HepG2 (cell line): Measurements from ENCODE around the gene POMP. TPM values are rescaled to one million over a fixed set of nuclear protein-coding genes. Genes with fewer than 3 reads are reported as not detected.

Experiments used
- ATAC-seq: fragments of 200-7000 bp; cut with Tn5 transposase; 3 replicates; pipeline ENCODE4 v1.9.1; 2020; ENCODE audit warnings: mild to moderate bottlenecking, moderate library complexity
- BruUV-seq: library from RNA; stranded (reverse); fragments of 400-500 nt; replicated peaks from 2 replicates; lab custom pipeline; 2021; lab: Mats Ljungman, UMichigan
- CTCF ChIA-PET: fragments of 300-600 bp; formaldehyde crosslinking; extraction: SDS; loops from one replicate; lab custom pipeline; 2021; ENCODE audit warnings: low total read pairs, inconsistent platforms, low intra/inter-chr PET ratio; lab: Yijun Ruan, JAX
- POLR2A ChIA-PET: fragments of 350-600 bp; sonication (Branson Sonifier 250); formaldehyde crosslinking; loops from one replicate; lab custom pipeline; 2020; ENCODE audit warnings: antibody characterized with exemption, inconsistent platforms; lab: Yijun Ruan, JAX
- DNase-seq: peaks from one replicate; pipeline ENCODE4 v3.0.0-alpha.2; 2015; ENCODE audit warnings: low spot score
- FAIRE-seq: peaks from 3 replicates; lab custom pipeline; 2011; peaks lifted over from hg19 to GRCh38; lab: Jason Lieb, UNC
- H2AFZ ChIP-seq: one replicate; pipeline ENCODE4 v1.6.1; 2011; ENCODE audit warnings: low read length, inconsistent platforms
- H3K27ac ChIP-seq: fragments of 300-600 bp; 3 replicates; pipeline ENCODE4 v1.8.0; 2011; ENCODE audit warnings: mixed run types, mild to moderate bottlenecking, mixed read lengths, low read length, inconsistent platforms; ENCODE audit not compliant: insufficient read depth; ENCODE audit errors: extremely low read length
- H3K27me3 ChIP-seq, 2 experiments: fragments of 200-600 bp in 1 of 2; 2 replicates in 1 of 2; 3 replicates in 1 of 2; pipeline versions ENCODE4 v1.6.0 to v1.8.0; 2011; ENCODE audit warnings: low read length in 2 of 2, mild to moderate bottlenecking in 2 of 2, moderate library complexity in 2 of 2, inconsistent platforms in 1 of 2; ENCODE audit not compliant: insufficient read depth in 2 of 2, control insufficient read depth in 1 of 2
- H3K36me3 ChIP-seq, 2 experiments: fragments of 200-600 bp in 1 of 2; replicated peaks in 1 of 2; 2 replicates in 1 of 2; 3 replicates in 1 of 2; pipeline versions ENCODE4 v1.5.1 to v1.8.0; 2011; ENCODE audit warnings: low read length in 2 of 2, inconsistent platforms in 1 of 2; ENCODE audit not compliant: insufficient read depth in 2 of 2, control insufficient read depth in 1 of 2
- H3K4me1 ChIP-seq: 2 replicates; pipeline ENCODE4 v1.5.1; 2012; ENCODE audit warnings: low read length, inconsistent platforms; ENCODE audit not compliant: insufficient read depth
- H3K4me2 ChIP-seq: 2 replicates; pipeline ENCODE4 v1.6.0; 2011; ENCODE audit warnings: low read depth, low read length, inconsistent platforms
- H3K4me3 ChIP-seq, 3 experiments: fragments of 200-600 bp in 1 of 3; sonication (generic), shearing (Covaris generic) in 1 of 3; replicated peaks in 1 of 3; 2 replicates each; pipeline ENCODE4 v1.5.1; 2011 to 2016; ENCODE audit warnings: low read length in 3 of 3, inconsistent platforms in 2 of 3, low read depth in 2 of 3, mild to moderate bottlenecking in 2 of 3, control low read depth in 1 of 3, mixed read lengths in 1 of 3; ENCODE audit not compliant: insufficient read depth in 1 of 3
- H3K79me2 ChIP-seq: one replicate; pipeline ENCODE4 v1.6.1; 2011; ENCODE audit warnings: low read length, inconsistent platforms; ENCODE audit not compliant: insufficient read depth
- H3K9ac ChIP-seq: 2 replicates; pipeline ENCODE4 v1.6.0; 2011; ENCODE audit warnings: mild to moderate bottlenecking, low read depth, low read length, inconsistent platforms; ENCODE audit not compliant: insufficient read depth
- H3K9me3 ChIP-seq: 2 replicates; pipeline ENCODE4 v1.5.1; 2012; ENCODE audit warnings: mild to moderate bottlenecking, low read length
- H4K20me1 ChIP-seq: 2 replicates; pipeline ENCODE4 v1.6.0; 2011; ENCODE audit warnings: inconsistent platforms, mild to moderate bottlenecking, low read length, moderate library complexity; ENCODE audit not compliant: insufficient read depth
- CCAR2 ChIP-seq: fragments of 200-400 bp; formaldehyde crosslinking; optimal IDR thresholded peaks from 2 replicates; pipeline ENCODE3; 2018; ENCODE audit warnings: low read depth, mild to moderate bottlenecking, low read length, moderate library complexity
- MIXL1 ChIP-seq: IDR thresholded peaks from 2 replicates; pipeline ENCODE4 v1.6.1; 2016
- NFE2L2 ChIP-seq: fragments of 150-350 bp; IDR thresholded peaks from 2 replicates; pipeline ENCODE4 v1.6.1; 2014; ENCODE audit warnings: low read length
- WIZ ChIP-seq: sonication (generic); formaldehyde crosslinking; IDR thresholded peaks from 2 replicates; pipeline ENCODE4 v1.5.1; 2020; ENCODE audit warnings: mild to moderate bottlenecking, missing genetic modification reagents
- ZC3H4 ChIP-seq: sonication (generic); formaldehyde crosslinking; IDR thresholded peaks from 2 replicates; pipeline ENCODE4 v1.4.0; 2020; ENCODE audit warnings: missing genetic modification reagents, borderline replicate concordance
- ZNF496 ChIP-seq: sonication (generic); formaldehyde crosslinking; IDR thresholded peaks from 2 replicates; pipeline ENCODE4 v1.8.1; 2023; ENCODE audit warnings: mild to moderate bottlenecking, moderate library complexity, missing genetic modification reagents; ENCODE audit not compliant: insufficient replicate concordance
- ZNF570 ChIP-seq: sonication (generic); formaldehyde crosslinking; IDR thresholded peaks from 2 replicates; pipeline ENCODE4 v1.4.0; 2020; ENCODE audit warnings: mild to moderate bottlenecking, missing genetic modification reagents, borderline replicate concordance
- ZNF615 ChIP-seq: sonication (generic); formaldehyde crosslinking; IDR thresholded peaks from 2 replicates; pipeline ENCODE4 v1.5.0; 2020; ENCODE audit warnings: mild to moderate bottlenecking, missing genetic modification reagents, borderline replicate concordance
- ZNF709 ChIP-seq: sonication (generic); formaldehyde crosslinking; IDR thresholded peaks from 2 replicates; pipeline ENCODE4 v1.5.0; 2020; ENCODE audit warnings: mild to moderate bottlenecking, missing genetic modification reagents
- WGBS: methylation state at CpG from one replicate; pipeline ENCODE4 v1.1.6; 2017; ENCODE audit warnings: low lambda C conversion rate; 5-methylcytosine and 5-hydroxymethylcytosine counted together
- in situ Hi-C: cut with HindIII; loops from 2 replicates; pipeline ENCODE4 v1.10.0; 2017; ENCODE audit warnings: low pct_unique_long_range_greater_than_20kb; ENCODE audit not compliant: extremely low pct_ligation_motif_present
- intact Hi-C: fragments of 100-400 bp; cut with micrococcal nuclease; formaldehyde crosslinking; loops from one replicate; pipeline ENCODE4 v1.10.0; 2022; ENCODE audit not compliant: unreplicated experiment
- polyA plus RNA-seq, 8 experiments: library from polyadenylated mRNA; depleted of rRNA in 3 of 8; stranded (reverse) in 7 of 8; unstranded in 1 of 8; fragments of >200 nt; fragmentation: Illumina TruSeq in 4 of 8; extraction: Trizol in 4 of 8; gene quantifications; 2 replicates each; pipeline versions ENCODE4 v1.2.1 to v1.2.3, GENCODE V29; 2011 to 2016; ENCODE audit warnings: low read depth in 4 of 8, missing spikeins in 1 of 8, mixed read lengths in 1 of 8; ENCODE audit not compliant: insufficient read depth in 1 of 8
- total RNA-seq, 5 experiments: library from RNA; depleted of rRNA; stranded (reverse); fragments of >200 nt; fragmentation: Illumina TruSeq; extraction: Trizol; gene quantifications; 2 replicates each; pipeline ENCODE4 v1.2.3, GENCODE V29; 2016; ENCODE audit warnings: low read depth in 1 of 5
- TF ChIP-seq, protein P1 (sequence below): sonication (generic); formaldehyde crosslinking; IDR thresholded peaks from 2 replicates; pipeline ENCODE4 v1.5.0; 2020; ENCODE audit warnings: missing genetic modification reagents

Gene POMP
- total and polyA plus RNA-seq, 2 of the 13 experiments (the other 11 are each of a cell fraction or from before 2014, with no cell fraction given), result 30.6 to 118 TPM

DNA sequence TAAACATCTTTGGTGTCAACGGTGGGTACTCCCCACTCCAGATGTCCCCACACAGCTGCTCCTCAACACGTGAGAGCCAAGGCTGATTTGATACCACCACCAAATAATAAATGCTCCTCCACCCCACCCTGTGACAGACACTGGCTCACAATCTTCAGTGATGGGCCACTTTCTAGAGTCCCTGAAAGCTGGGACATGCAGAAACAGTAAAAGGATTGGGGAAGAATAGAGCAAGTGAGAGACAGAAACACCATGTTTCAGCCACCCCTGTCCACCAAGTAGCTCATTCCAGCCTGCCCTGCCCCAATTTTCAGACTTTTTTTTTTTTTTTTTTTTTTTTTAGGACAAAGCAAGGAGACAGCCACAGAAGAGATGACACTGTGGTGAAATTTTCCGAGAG lies 58.2 kb downstream of the POMP start:
- DNase-seq, result no peak
- 2% methylated on average over 3 of the region's 3 CpGs for WGBS
- Histone ChIP-seq H3K27ac (no peak overlapping the region), H3K9ac (no peak overlapping the region), H3K9me3 (no peaks in the 10 kb centered on the region), H3K4me1 (no peaks in the 10 kb centered on the region), H3K4me2 (no peak overlapping the region), H3K4me3 (no peak overlapping the region), H3K36me3 (no peaks in the 10 kb centered on the region), H2AFZ (no peak overlapping the region), H4K20me1 (no peaks in the 10 kb centered on the region), H3K27me3 (0 out of 5 replicates have a peak, but pooled peaks cover 0 to 2% of the 10 kb centered on the region in 2 experiments), H3K79me2 (no peaks in the 10 kb centered on the region)
- BruUV-seq, result no TSS peak
- CTCF ChIA-PET, result no interaction called here
- ATAC-seq, result no peak
- intact Hi-C loops, result no loop called here
- no peak for FAIRE-seq
- in situ Hi-C loops, result no loop called here
- POLR2A ChIA-PET, result no interaction called here
- no peak for TF ChIP-seq NFE2L2

DNA sequence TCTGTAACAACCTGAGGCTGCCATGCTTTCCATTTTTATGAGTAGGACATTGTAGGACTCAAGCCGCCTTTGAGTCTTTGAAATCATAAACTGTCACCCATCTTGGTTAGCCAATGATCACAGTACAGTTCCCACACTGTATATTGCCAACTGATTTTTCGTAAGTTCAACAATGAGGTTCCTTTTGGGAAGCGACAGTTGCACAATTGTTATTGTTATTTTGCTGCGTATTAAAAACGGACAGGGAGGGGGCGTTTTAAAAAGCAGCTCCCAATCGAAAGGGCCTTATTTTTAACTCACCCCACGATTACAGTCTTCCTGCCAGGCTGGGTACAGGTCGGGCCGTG lies 59.2 kb downstream of the POMP start:
- Histone ChIP-seq H3K4me3 (no peak overlapping the region), H2AFZ (no peak overlapping the region), H3K79me2 (no peaks in the 10 kb centered on the region), H3K4me2 (no peak overlapping the region), H3K4me1 (no peaks in the 10 kb centered on the region), H3K27me3 (0 out of 5 replicates have a peak, but pooled peaks cover 0 to 2% of the 10 kb centered on the region in 2 experiments), H3K9ac (no peak overlapping the region), H4K20me1 (no peaks in the 10 kb centered on the region), H3K27ac (no peak overlapping the region), H3K36me3 (no peaks in the 10 kb centered on the region), H3K9me3 (no peaks in the 10 kb centered on the region)
- FAIRE-seq (no peak), ATAC-seq (no peak), DNase-seq (no peak)
- POLR2A ChIA-PET, result no interaction called here
- in situ Hi-C loops (no loop called here), intact Hi-C loops (no loop called here)
- CTCF ChIA-PET, result no interaction called here
- 34% methylated on average over 10 of the region's 10 CpGs for WGBS
- TF ChIP-seq ZNF570 (no peak), ZNF496 (no peak), ZNF709 (CRISPR knock-in tag) (no peak), ZC3H4 (CRISPR knock-in tag) (no peak), ZNF615 (no peak), MIXL1 (CRISPR knock-in tag) (no peak), CCAR2 (no peak), WIZ (CRISPR knock-in tag) (no peak)
- TF ChIP-seq, protein P1, sequence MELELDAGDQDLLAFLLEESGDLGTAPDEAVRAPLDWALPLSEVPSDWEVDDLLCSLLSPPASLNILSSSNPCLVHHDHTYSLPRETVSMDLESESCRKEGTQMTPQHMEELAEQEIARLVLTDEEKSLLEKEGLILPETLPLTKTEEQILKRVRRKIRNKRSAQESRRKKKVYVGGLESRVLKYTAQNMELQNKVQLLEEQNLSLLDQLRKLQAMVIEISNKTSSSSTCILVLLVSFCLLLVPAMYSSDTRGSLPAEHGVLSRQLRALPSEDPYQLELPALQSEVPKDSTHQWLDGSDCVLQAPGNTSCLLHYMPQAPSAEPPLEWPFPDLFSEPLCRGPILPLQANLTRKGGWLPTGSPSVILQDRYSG (CRISPR knock-in tag), result no peak
- no TSS peak for BruUV-seq
